SK-N-SH (cell line): ENCODE data around the gene HDAC4. TPM values are rescaled to one million over a fixed set of nuclear protein-coding genes. Genes with fewer than 3 reads are reported as not detected.

Experiments used
- CTCF ChIA-PET: fragments of 300-600, 350-600 bp; formaldehyde crosslinking; extraction: SDS; loops from one replicate; lab custom pipeline; 2021; lab: Yijun Ruan, JAX
- POLR2A ChIA-PET: fragments of 350-600 bp; sonication (Branson Sonifier 250); formaldehyde crosslinking; extraction: SDS; loops from one replicate; lab custom pipeline; 2020; ENCODE audit warnings: antibody characterized with exemption, inconsistent platforms; lab: Yijun Ruan, JAX
- DNase-seq: peaks from one replicate; pipeline ENCODE4 v3.0.0; 2012
- H2AFZ ChIP-seq: fragments of 200-600 bp; sonication (generic); 2 replicates; pipeline ENCODE4 v1.8.1; 2016; ENCODE audit warnings: antibody characterized with exemption, mild to moderate bottlenecking, low read depth
- H3F3A ChIP-seq: fragments of 200-600 bp; sonication (generic); replicated peaks from 2 replicates; pipeline ENCODE3; 2016; ENCODE audit warnings: antibody characterized with exemption, mild to moderate bottlenecking; ENCODE audit not compliant: insufficient read depth
- H3K27ac ChIP-seq, 2 experiments: fragments of 200-500 bp in 1 of 2; fragments of 200-600 bp in 1 of 2; sonication (Bioruptor generic) in 1 of 2; sonication (generic), shearing (Covaris generic) in 1 of 2; 2 replicates each; pipeline versions ENCODE4 v1.5.1 to v1.6.1; 2014 to 2016; ENCODE audit warnings: low read depth in 2 of 2, inconsistent platforms in 1 of 2, low read length in 1 of 2, mild to moderate bottlenecking in 1 of 2, mixed read lengths in 1 of 2
- H3K27me3 ChIP-seq: fragments of 200-600 bp; sonication (generic), shearing (Covaris generic); 2 replicates; pipeline ENCODE4 v1.6.1; 2016; ENCODE audit warnings: mixed run types; ENCODE audit not compliant: insufficient read depth
- H3K36me3 ChIP-seq, 2 experiments: fragments of 200-500 bp in 1 of 2; fragments of 200-600 bp in 1 of 2; sonication (Bioruptor generic) in 1 of 2; sonication (generic) in 1 of 2; replicated peaks in 1 of 2; 2 replicates each; pipeline versions ENCODE3 to v1.5.1; 2014 to 2016; ENCODE audit warnings: low read length in 1 of 2, mild to moderate bottlenecking in 1 of 2; ENCODE audit not compliant: insufficient read depth in 2 of 2, control insufficient read depth in 1 of 2
- H3K4me1 ChIP-seq, 2 experiments: fragments of 200-500 bp in 1 of 2; fragments of 200-600 bp in 1 of 2; sonication (Bioruptor generic) in 1 of 2; sonication (generic), shearing (Covaris generic) in 1 of 2; 2 replicates each; pipeline versions ENCODE4 v1.5.1 to v1.6.1; 2014 to 2016; ENCODE audit warnings: low read depth in 1 of 2, low read length in 1 of 2, mixed run types in 1 of 2; ENCODE audit not compliant: insufficient read depth in 2 of 2, control insufficient read depth in 1 of 2
- H3K4me2 ChIP-seq: fragments of 200-600 bp; sonication (generic), shearing (Covaris generic); 2 replicates; pipeline ENCODE4 v1.6.1; 2017; ENCODE audit warnings: mixed run types
- H3K4me3 ChIP-seq, 2 experiments: fragments of 200-500 bp in 1 of 2; fragments of 200-600 bp in 1 of 2; sonication (Bioruptor generic) in 1 of 2; sonication (generic), shearing (Covaris generic) in 1 of 2; 2 replicates each; pipeline versions ENCODE4 v1.5.1 to v1.8.1; 2014 to 2016; ENCODE audit warnings: low read depth in 2 of 2, inconsistent platforms in 1 of 2, low read length in 1 of 2, mild to moderate bottlenecking in 1 of 2, mixed read lengths in 1 of 2, moderate library complexity in 1 of 2
- H3K79me2 ChIP-seq: fragments of 200-600 bp; sonication (generic); 2 replicates; pipeline ENCODE4 v1.8.1; 2017; ENCODE audit warnings: mild to moderate bottlenecking; ENCODE audit not compliant: insufficient read depth
- H3K9ac ChIP-seq: fragments of 200-600 bp; sonication (generic); 2 replicates; pipeline ENCODE4 v1.6.1; 2017; ENCODE audit warnings: mixed run types
- H3K9me2 ChIP-seq: fragments of 200-600 bp; sonication (generic); 2 replicates; pipeline ENCODE4 v1.6.1; 2017; ENCODE audit warnings: mixed run types
- H3K9me3 ChIP-seq: fragments of 200-600 bp; sonication (generic); 2 replicates; pipeline ENCODE4 v1.6.1; 2017; ENCODE audit warnings: mixed run types, mild to moderate bottlenecking, moderate library complexity
- H4K20me1 ChIP-seq: fragments of 200-600 bp; sonication (generic); 2 replicates; pipeline ENCODE4 v1.6.1; 2017; ENCODE audit warnings: mild to moderate bottlenecking, mixed run types; ENCODE audit not compliant: insufficient read depth
- CHD2 ChIP-seq: fragments of 150-350 bp; IDR thresholded peaks from 2 replicates; pipeline ENCODE4 v1.6.1; 2018; ENCODE audit warnings: low read length; ENCODE audit not compliant: partially characterized antibody
- ELF1 ChIP-seq: IDR thresholded peaks from 2 replicates; pipeline ENCODE4 v1.4.0; 2012
- EP300 ChIP-seq, 2 experiments: IDR thresholded peaks; 2 replicates each; pipeline versions ENCODE4 v1.4.0 to v1.6.1; 2012; ENCODE audit warnings: borderline replicate concordance in 1 of 2, low read depth in 1 of 2, low read length in 1 of 2
- EZH2phosphoT487 ChIP-seq: fragments of 200-600 bp; sonication (generic); IDR thresholded peaks from 2 replicates; pipeline ENCODE4 v1.6.1; 2017; ENCODE audit warnings: low read depth, mixed run types, mild to moderate bottlenecking, antibody characterized with exemption, moderate library complexity, borderline replicate concordance
- FOSL2 ChIP-seq: IDR thresholded peaks from 2 replicates; pipeline ENCODE4 v1.4.0; 2012; ENCODE audit warnings: low read depth, mild to moderate bottlenecking, moderate library complexity, borderline replicate concordance
- FOXJ3 ChIP-seq: sonication (generic); formaldehyde crosslinking; IDR thresholded peaks from 2 replicates; pipeline ENCODE4 v1.5.1; 2020; ENCODE audit warnings: mild to moderate bottlenecking, missing genetic modification reagents
- GABPA ChIP-seq: IDR thresholded peaks from 2 replicates; pipeline ENCODE4 v1.4.0; 2012; ENCODE audit warnings: low read depth, mild to moderate bottlenecking
- GATA2 ChIP-seq: sonication (generic); formaldehyde crosslinking; IDR thresholded peaks from 2 replicates; pipeline ENCODE4 v1.5.0; 2020; ENCODE audit warnings: mild to moderate bottlenecking, missing genetic modification reagents
- NRF1 ChIP-seq: IDR thresholded peaks from 2 replicates; pipeline ENCODE4 v1.6.1; 2012; ENCODE audit warnings: low read depth, mild to moderate bottlenecking, low read length
- RAD21 ChIP-seq: IDR thresholded peaks from 2 replicates; pipeline ENCODE4 v1.6.1; 2012; ENCODE audit warnings: mild to moderate bottlenecking, low read length
- RCOR1 ChIP-seq: fragments of 150-350 bp; IDR thresholded peaks from 2 replicates; pipeline ENCODE4 v1.6.1; 2017; ENCODE audit warnings: antibody characterized with exemption, low read length
- RFX5 ChIP-seq: IDR thresholded peaks from 2 replicates; pipeline ENCODE4 v1.6.1; 2012; ENCODE audit warnings: mild to moderate bottlenecking, improper control_type of control experiment, low read length
- SIN3A ChIP-seq: IDR thresholded peaks from 2 replicates; pipeline ENCODE4 v1.6.1; 2012; ENCODE audit warnings: low read depth, mild to moderate bottlenecking, low read length, moderate library complexity, borderline replicate concordance
- SMC3 ChIP-seq: IDR thresholded peaks from 2 replicates; pipeline ENCODE4 v1.6.1; 2012; ENCODE audit warnings: low read depth, low read length, improper control_type of control experiment
- TAF1 ChIP-seq: IDR thresholded peaks from 2 replicates; pipeline ENCODE4 v1.6.1; 2012; ENCODE audit warnings: low read depth, mild to moderate bottlenecking, low read length, moderate library complexity, borderline replicate concordance
- TEAD4 ChIP-seq: IDR thresholded peaks from 2 replicates; pipeline ENCODE4 v1.4.0; 2012; ENCODE audit warnings: mild to moderate bottlenecking, borderline replicate concordance; ENCODE audit not compliant: insufficient read depth
- WGBS: methylation state at CpG from one replicate; pipeline ENCODE4 v1.1.6; 2017; ENCODE audit warnings: low lambda C conversion rate; 5-methylcytosine and 5-hydroxymethylcytosine counted together
- polyA plus RNA-seq, 3 experiments: library from polyadenylated mRNA; depleted of rRNA; stranded (reverse); fragments of >200 nt; gene quantifications; 2 replicates each; pipeline ENCODE4 v1.2.3, GENCODE V29; 2012
- TF ChIP-seq, protein P1 (sequence below): IDR thresholded peaks from 2 replicates; pipeline ENCODE4 v1.4.0; 2012; ENCODE audit warnings: low read depth, borderline replicate concordance
- TF ChIP-seq, protein P2 (sequence below): IDR thresholded peaks from 2 replicates; pipeline ENCODE4 v1.4.0; 2012; ENCODE audit warnings: low read depth
- TF ChIP-seq, protein P3 (sequence below): IDR thresholded peaks from 2 replicates; pipeline ENCODE4; 2012
- TF ChIP-seq, protein P4 (sequence below): fragments of 200-600 bp; sonication (generic); IDR thresholded peaks from 2 replicates; pipeline ENCODE4 v1.6.1; 2017; ENCODE audit warnings: antibody characterized with exemption, mild to moderate bottlenecking, moderate library complexity
- TF ChIP-seq, protein P5 (sequence below): IDR thresholded peaks from 2 replicates; pipeline ENCODE4 v1.4.0; 2012; ENCODE audit warnings: low read depth, borderline replicate concordance

The HDAC4 gene
- polyA plus RNA-seq, 1 of the 3 experiments (the other 2 are of a cell fraction), result 5.5 TPM

DNA sequence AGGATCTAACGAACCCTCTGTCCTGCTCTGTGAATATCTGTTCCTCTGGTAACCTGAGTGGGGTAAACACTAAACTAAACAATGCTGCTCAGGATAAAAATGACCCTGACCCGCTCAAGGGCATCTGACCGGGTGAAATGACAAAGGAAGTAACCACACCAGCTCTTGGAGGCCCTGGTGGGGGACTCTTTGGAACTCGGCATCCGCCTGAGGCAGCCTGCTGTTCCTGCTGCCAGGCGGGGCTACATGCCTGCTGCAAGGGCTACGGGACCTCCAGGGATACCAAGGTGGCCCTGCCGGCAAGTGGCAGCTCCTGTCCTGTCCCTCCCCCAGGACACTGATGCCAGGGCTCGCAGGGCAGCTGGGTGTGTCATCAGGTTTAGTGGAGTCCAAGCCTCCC is 273.3 kb downstream of the HDAC4 start:
- peaks cover 9 to 32% of the 10 kb centered on the region in 2 experiments for H3K36me3 ChIP-seq
- H3K4me3 ChIP-seq, result no peak overlapping the region
- no peak for TF ChIP-seq EP300 (IDR thresholded peaks at IDR 0.05; ENCODE audit: borderline replicate concordance in 1 of 2, low read depth in 1 of 2, low read length in 1 of 2)
- TF ChIP-seq, protein P1, sequence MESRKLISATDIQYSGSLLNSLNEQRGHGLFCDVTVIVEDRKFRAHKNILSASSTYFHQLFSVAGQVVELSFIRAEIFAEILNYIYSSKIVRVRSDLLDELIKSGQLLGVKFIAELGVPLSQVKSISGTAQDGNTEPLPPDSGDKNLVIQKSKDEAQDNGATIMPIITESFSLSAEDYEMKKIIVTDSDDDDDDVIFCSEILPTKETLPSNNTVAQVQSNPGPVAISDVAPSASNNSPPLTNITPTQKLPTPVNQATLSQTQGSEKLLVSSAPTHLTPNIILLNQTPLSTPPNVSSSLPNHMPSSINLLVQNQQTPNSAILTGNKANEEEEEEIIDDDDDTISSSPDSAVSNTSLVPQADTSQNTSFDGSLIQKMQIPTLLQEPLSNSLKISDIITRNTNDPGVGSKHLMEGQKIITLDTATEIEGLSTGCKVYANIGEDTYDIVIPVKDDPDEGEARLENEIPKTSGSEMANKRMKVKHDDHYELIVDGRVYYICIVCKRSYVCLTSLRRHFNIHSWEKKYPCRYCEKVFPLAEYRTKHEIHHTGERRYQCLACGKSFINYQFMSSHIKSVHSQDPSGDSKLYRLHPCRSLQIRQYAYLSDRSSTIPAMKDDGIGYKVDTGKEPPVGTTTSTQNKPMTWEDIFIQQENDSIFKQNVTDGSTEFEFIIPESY, result no peak
- TF ChIP-seq SIN3A, result no peak
- TF ChIP-seq CHD2, result no peak
- no peak for TF ChIP-seq FOXJ3 (CRISPR knock-in tag)
- TF ChIP-seq, all 33 proteins: peak for 0
- WGBS, result 98% methylated on average over 7 of the region's 9 CpGs
- H4K20me1 ChIP-seq, result no peaks in the 10 kb centered on the region
- ChIA-PET CTCF (no interaction called here), POLR2A (no interaction called here)
- H2AFZ ChIP-seq, result no peak overlapping the region
- no peaks in the 10 kb centered on the region for H3F3A ChIP-seq
- H3K9ac ChIP-seq, result no peak overlapping the region
- no peaks in the 10 kb centered on the region for H3K79me2 ChIP-seq
- H3K27me3 ChIP-seq, result no peaks in the 10 kb centered on the region
- H3K27ac ChIP-seq, result no peak overlapping the region
- no peak for DNase-seq
- peaks cover 0 to 2% of the 10 kb centered on the region in 2 experiments; a peak in 1 of 4 replicates for H3K4me1 ChIP-seq
- no peaks in the 10 kb centered on the region for H3K9me3 ChIP-seq
- no peaks in the 10 kb centered on the region for H3K9me2 ChIP-seq
- no peak overlapping the region for H3K4me2 ChIP-seq

DNA sequence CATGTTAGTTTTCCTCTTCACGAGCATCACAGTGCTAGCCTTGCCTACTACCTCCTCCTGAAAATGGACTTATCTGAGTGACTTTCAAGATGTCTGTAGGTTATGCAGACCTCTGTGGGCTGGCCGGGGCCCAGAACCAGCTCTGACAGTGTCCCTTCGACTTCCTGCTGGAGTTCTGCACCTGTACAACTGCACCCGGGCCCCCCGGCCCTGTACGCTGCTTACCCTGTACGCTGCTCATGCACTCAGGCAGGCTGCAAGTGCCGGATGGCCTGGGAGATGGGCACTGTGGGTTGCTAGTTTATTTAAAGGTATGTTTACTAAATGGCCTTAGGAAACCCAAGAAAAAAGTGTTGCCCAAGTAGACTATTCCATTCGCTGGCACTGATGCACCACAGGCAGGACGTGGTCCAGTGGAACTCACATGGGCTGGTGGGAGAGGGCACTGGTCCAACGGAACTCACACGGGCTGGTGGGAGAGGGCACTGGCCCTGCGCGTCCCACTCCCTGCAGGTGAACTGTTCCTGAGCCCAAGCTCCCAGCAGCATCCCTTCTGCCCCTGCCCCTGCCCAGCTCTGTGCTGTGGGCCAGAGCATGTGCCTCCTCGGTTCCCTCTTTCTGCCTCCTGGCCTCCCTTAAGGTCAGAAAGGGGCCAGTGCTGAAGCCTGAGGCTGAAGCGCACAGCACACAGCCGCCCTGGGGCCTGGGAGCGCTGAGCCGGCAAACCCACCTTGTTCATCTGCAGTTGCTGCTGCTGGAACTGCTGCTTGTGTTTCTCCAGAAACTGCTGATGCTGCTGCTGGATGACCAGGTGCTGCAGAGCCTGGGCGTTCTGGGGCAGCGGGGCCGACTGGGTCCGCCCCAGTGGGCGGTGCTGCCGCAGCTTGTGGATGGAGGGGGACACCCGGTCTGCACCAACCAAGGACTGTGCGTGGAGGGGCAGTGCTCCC is 274.8 kb downstream of the HDAC4 start:
- TF ChIP-seq, protein P2, sequence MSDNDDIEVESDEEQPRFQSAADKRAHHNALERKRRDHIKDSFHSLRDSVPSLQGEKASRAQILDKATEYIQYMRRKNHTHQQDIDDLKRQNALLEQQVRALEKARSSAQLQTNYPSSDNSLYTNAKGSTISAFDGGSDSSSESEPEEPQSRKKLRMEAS, result no peak
- TF ChIP-seq ELF1, result no peak
- TF ChIP-seq TAF1, result no peak
- no peak for TF ChIP-seq SMC3
- TF ChIP-seq, protein P3, sequence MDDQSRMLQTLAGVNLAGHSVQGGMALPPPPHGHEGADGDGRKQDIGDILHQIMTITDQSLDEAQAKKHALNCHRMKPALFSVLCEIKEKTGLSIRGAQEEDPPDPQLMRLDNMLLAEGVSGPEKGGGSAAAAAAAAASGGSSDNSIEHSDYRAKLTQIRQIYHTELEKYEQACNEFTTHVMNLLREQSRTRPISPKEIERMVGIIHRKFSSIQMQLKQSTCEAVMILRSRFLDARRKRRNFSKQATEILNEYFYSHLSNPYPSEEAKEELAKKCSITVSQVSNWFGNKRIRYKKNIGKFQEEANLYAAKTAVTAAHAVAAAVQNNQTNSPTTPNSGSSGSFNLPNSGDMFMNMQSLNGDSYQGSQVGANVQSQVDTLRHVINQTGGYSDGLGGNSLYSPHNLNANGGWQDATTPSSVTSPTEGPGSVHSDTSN, result no peak
- TF ChIP-seq GATA2 (CRISPR knock-in tag), result no peak
- no peak for TF ChIP-seq EZH2phosphoT487
- TF ChIP-seq GABPA, result no peak
- no peak for TF ChIP-seq TEAD4
- no peak for TF ChIP-seq NRF1
- no peak for TF ChIP-seq RCOR1
- TF ChIP-seq, protein P4, sequence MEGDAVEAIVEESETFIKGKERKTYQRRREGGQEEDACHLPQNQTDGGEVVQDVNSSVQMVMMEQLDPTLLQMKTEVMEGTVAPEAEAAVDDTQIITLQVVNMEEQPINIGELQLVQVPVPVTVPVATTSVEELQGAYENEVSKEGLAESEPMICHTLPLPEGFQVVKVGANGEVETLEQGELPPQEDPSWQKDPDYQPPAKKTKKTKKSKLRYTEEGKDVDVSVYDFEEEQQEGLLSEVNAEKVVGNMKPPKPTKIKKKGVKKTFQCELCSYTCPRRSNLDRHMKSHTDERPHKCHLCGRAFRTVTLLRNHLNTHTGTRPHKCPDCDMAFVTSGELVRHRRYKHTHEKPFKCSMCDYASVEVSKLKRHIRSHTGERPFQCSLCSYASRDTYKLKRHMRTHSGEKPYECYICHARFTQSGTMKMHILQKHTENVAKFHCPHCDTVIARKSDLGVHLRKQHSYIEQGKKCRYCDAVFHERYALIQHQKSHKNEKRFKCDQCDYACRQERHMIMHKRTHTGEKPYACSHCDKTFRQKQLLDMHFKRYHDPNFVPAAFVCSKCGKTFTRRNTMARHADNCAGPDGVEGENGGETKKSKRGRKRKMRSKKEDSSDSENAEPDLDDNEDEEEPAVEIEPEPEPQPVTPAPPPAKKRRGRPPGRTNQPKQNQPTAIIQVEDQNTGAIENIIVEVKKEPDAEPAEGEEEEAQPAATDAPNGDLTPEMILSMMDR, result no peak
- TF ChIP-seq FOSL2, result no peak
- no peak for TF ChIP-seq CHD2
- no peak for TF ChIP-seq RFX5
- TF ChIP-seq, protein P5, sequence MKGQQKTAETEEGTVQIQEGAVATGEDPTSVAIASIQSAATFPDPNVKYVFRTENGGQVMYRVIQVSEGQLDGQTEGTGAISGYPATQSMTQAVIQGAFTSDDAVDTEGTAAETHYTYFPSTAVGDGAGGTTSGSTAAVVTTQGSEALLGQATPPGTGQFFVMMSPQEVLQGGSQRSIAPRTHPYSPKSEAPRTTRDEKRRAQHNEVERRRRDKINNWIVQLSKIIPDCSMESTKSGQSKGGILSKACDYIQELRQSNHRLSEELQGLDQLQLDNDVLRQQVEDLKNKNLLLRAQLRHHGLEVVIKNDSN, result no peak
- TF ChIP-seq RAD21, result no peak
- Histone ChIP-seq H3K9me2 (no peaks in the 10 kb centered on the region), H3K4me1 (peaks cover 0 to 12% of the 10 kb centered on the region in 2 experiments; a peak in 1 of 4 replicates), H2AFZ (no peak overlapping the region), H4K20me1 (no peaks in the 10 kb centered on the region), H3K9ac (no peak overlapping the region), H3K9me3 (no peaks in the 10 kb centered on the region), H3K4me3 (no peak overlapping the region), H3F3A (no peaks in the 10 kb centered on the region), H3K36me3 (peaks cover 9 to 27% of the 10 kb centered on the region in 2 experiments), H3K27me3 (no peaks in the 10 kb centered on the region), H3K79me2 (no peaks in the 10 kb centered on the region), H3K27ac (no peak overlapping the region), H3K4me2 (no peak overlapping the region)
- WGBS, result 96% methylated on average over 15 of the region's 27 CpGs
- DNase-seq, result no peak
- POLR2A ChIA-PET, result no interaction called here
- CTCF ChIA-PET, result interaction anchor here (1.1 kb wide), 1 partner anchor 808 kb away, joined by 3 read pairs; no protein-coding TSS in a partner anchor
